Dendritic cell treated with granulocyte-macrophage colony-stimulating factor and Interleukin-4, amounts not matched to agents 40 ng/mL and 50 ng/mL, for 4 days (primary cell): ENCODE data around the gene DCXR.
A peak's percentile ranks its signal among the peaks of the same experiment; 100 is the strongest.

ENCODE experiments used
- H3K27ac Mint-ChIP-seq: one replicate; pipeline ENCODE4 v1.8.0; 2022; ENCODE audit warnings: mild to moderate bottlenecking, mixed read lengths
- H3K27me3 Mint-ChIP-seq: one replicate; pipeline ENCODE4 v1.8.0; 2022; ENCODE audit warnings: mild to moderate bottlenecking, mixed read lengths
- H3K36me3 Mint-ChIP-seq: one replicate; pipeline ENCODE4 v1.8.0; 2022; ENCODE audit warnings: low read depth, mixed read lengths
- H3K4me1 Mint-ChIP-seq: one replicate; pipeline ENCODE4 v1.8.0; 2022; ENCODE audit warnings: low read depth, mixed read lengths
- H3K4me3 Mint-ChIP-seq: one replicate; pipeline ENCODE4 v1.8.0; 2022; ENCODE audit warnings: mild to moderate bottlenecking, moderate library complexity, mixed read lengths
- H3K9me3 Mint-ChIP-seq: one replicate; pipeline ENCODE4 v1.8.0; 2022; ENCODE audit warnings: mixed read lengths
- intact Hi-C: fragments of 100-400 bp; cut with micrococcal nuclease; formaldehyde crosslinking; loops from one replicate; pipeline ENCODE4 v1.15.0; 2022

Gene DCXR

DNA sequence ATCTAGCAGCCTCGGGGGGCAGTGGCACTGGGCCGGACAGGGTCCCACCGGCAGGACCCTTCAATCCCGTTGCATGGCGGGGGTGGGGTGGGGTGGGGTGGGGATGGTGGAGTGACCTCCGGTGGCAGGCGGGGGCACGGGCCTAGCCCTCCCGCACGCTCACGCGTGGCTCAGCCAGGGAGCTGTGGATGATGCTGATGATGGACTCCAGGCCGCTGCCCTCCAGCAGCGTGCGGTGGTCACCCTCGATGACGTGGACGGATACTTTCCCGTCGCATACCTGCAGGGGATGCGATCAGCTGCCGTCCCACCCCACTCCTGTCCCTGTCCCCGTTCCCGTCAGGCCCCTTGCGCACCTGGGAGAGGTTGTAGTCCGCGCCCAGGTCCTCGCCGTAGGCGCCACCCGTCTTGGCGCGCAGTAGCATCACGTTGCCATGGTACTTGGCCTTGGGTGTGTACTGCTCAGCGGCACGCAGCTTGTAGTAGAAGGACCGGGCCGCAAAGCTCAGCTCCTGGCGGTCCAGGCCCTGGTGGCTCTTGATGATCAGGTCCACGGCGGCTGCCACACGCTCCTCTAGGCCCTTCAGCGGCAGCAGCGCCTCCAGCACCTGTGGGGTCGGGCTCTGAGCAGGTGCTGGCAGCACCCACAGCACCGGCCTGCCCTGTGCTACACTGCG, 41.6 kb upstream of the DCXR start:
- Mint-ChIP-seq H3K4me3 (no peak overlapping the region), H3K36me3 (peaks cover 70% of the 10 kb centered on the region), H3K27me3 (peaks cover 1% of the 10 kb centered on the region), H3K4me1 (peaks cover 5% of the 10 kb centered on the region), H3K27ac (no peak overlapping the region), H3K9me3 (no peaks in the 10 kb centered on the region)
- intact Hi-C loops, result no loop called here

GRCh38 chr17:82078433-82078832, 40.9 kb upstream of the DCXR start:
- Mint-ChIP-seq H3K4me3 (no peak overlapping the region), H3K36me3 (peaks cover 63% of the 10 kb centered on the region), H3K4me1 (peaks cover 5% of the 10 kb centered on the region), H3K27me3 (peaks cover 7% of the 10 kb centered on the region), H3K9me3 (no peaks in the 10 kb centered on the region), H3K27ac (no peak overlapping the region)
- intact Hi-C loops, result no loop called here

GRCh38 chr17:82077617-82078358, 40.3 kb upstream of the DCXR start:
- H3K27me3 Mint-ChIP-seq, result peaks cover 7% of the 10 kb centered on the region
- H3K27ac Mint-ChIP-seq, result no peak overlapping the region
- intact Hi-C loops, result no loop called here
- H3K4me1 Mint-ChIP-seq, result peaks cover 5% of the 10 kb centered on the region
- no peaks in the 10 kb centered on the region for H3K9me3 Mint-ChIP-seq
- peaks cover 56% of the 10 kb centered on the region for H3K36me3 Mint-ChIP-seq
- no peak overlapping the region for H3K4me3 Mint-ChIP-seq

DNA sequence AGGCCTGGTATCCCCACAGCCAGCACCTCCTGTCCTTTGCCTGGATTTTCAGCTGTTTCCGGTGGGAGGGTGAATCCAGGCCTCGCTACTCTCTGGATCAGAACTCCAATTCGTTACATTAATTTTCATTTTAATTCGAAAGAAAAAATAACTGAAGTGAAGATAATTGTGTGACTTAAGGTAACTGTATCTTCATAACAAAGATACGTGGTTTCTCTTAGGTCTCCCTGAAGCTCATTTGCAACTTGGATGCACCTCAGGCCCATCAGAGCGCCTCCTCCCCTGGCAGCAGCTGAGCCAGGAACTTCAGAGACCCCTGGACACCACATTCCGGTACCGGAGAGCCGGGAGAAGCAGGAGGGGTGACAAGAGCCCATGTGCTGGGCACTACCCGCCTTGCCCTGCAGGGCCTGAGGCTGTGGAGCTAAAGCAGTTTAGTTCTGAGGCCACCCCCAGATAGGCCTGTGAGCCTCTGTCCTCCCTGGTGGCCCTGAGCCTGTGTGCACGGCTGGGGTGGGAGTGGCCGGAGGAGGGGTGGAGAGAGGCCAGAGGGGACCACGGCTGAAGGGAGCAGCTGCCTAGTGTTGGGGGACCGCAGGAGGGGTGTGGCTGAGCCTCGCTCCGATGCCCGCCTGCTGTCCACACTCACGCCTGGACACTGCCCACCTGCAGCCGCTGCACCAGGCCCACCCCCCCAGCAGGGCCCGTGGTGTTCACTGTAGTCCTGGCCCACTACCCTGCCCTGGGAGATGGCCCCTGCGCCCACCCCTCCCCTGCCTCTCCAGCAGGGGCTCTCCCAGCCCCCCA, 39.5 kb upstream of the DCXR start:
- Mint-ChIP-seq H3K4me3 (no peak overlapping the region), H3K27ac (no peak overlapping the region)

DNA sequence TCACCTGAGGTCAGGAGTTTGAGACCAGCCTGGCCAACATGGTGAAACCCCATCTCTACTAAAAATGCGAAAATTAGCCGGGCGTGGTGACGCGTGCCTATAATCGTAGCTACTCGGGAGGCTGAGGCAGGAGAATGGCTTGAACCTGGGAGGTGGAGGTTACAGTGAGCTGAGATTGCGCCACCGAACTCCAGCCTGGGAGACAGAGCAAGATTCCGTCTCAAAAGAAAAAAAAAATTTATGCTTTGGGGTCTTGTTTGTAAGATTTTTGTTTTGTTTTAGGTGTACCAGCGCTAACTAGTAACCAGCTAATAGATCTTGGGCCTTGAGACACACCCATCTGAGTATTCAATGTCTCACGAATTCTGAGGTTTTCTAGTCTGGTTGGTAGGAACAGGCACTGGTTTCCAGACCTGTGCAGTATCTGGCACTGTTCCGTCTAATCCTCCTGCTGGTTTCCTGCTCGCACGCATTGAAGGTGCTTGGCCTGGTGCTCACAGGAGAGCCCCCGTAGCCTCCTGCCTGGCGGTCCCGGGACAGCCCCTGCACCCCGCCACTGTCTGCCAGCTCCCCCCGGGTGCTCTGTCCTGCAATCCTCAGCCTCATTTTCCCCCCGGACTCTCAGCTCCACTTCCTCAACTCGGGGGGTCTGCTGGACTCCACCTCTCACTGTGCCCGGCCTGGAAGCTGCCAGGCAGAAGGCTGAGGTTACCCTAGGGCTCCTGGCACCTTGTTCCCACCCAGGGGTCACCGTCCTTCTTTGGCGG, 38.7 kb upstream of the DCXR start:
- H3K27ac Mint-ChIP-seq, result no peak overlapping the region
- no peak overlapping the region for H3K4me3 Mint-ChIP-seq
- intact Hi-C loops, result no loop called here
- H3K4me1 Mint-ChIP-seq, result peaks cover 5% of the 10 kb centered on the region
- peaks cover 40% of the 10 kb centered on the region for H3K36me3 Mint-ChIP-seq
- H3K27me3 Mint-ChIP-seq, result peaks cover 9% of the 10 kb centered on the region
- no peaks in the 10 kb centered on the region for H3K9me3 Mint-ChIP-seq

More for the DNA sequence above, 39.5 kb upstream of the DCXR start:
- Mint-ChIP-seq H3K27me3 (peaks cover 9% of the 10 kb centered on the region), H3K9me3 (no peaks in the 10 kb centered on the region), H3K36me3 (peaks cover 48% of the 10 kb centered on the region), H3K4me1 (peaks cover 5% of the 10 kb centered on the region)
- intact Hi-C loops, result no loop called here

GRCh38 chr17:82073446-82073845, 35.9 kb upstream of the DCXR start:
- H3K36me3 Mint-ChIP-seq, result peaks cover 13% of the 10 kb centered on the region

GRCh38 chr17:82072827-82073226, 35.3 kb upstream of the DCXR start:
- intact Hi-C loops, result no loop called here
- Mint-ChIP-seq H3K4me3 (no peak overlapping the region), H3K4me1 (no peaks in the 10 kb centered on the region)

More at GRCh38 chr17:82073446-82073845, 35.9 kb upstream of the DCXR start:
- peaks cover 5% of the 10 kb centered on the region for H3K4me1 Mint-ChIP-seq
- H3K4me3 Mint-ChIP-seq, result no peak overlapping the region
- H3K27ac Mint-ChIP-seq, result no peak overlapping the region
- intact Hi-C loops, result no loop called here
- H3K27me3 Mint-ChIP-seq, result peaks cover 9% of the 10 kb centered on the region
- H3K9me3 Mint-ChIP-seq, result no peaks in the 10 kb centered on the region

DNA sequence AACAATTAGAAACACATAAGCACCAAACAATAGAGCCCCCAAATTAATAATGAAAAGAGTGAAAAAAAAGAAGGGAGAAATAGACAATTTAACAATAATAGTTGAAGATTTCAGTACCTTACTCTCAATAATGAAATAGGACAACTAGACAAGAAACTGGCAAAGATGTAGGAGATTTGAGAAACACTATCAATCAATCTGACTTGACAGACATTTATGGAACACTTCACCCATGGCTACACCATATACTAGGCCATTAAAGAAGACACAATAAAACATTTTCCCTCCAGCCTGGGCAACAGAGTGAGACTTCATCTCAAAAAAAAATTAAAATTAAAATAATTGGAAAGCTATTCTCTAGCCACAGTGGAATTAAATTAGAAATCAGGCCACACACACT, 33.1 kb upstream of the DCXR start:
- Mint-ChIP-seq H3K9me3 (no peaks in the 10 kb centered on the region), H3K4me3 (no peak overlapping the region)
- intact Hi-C loops, result no loop called here

More at GRCh38 chr17:82072827-82073226, 35.3 kb upstream of the DCXR start:
- H3K27ac Mint-ChIP-seq, result no peak overlapping the region
- H3K9me3 Mint-ChIP-seq, result no peaks in the 10 kb centered on the region
- peaks cover 7% of the 10 kb centered on the region for H3K36me3 Mint-ChIP-seq
- peaks cover 9% of the 10 kb centered on the region for H3K27me3 Mint-ChIP-seq

DNA sequence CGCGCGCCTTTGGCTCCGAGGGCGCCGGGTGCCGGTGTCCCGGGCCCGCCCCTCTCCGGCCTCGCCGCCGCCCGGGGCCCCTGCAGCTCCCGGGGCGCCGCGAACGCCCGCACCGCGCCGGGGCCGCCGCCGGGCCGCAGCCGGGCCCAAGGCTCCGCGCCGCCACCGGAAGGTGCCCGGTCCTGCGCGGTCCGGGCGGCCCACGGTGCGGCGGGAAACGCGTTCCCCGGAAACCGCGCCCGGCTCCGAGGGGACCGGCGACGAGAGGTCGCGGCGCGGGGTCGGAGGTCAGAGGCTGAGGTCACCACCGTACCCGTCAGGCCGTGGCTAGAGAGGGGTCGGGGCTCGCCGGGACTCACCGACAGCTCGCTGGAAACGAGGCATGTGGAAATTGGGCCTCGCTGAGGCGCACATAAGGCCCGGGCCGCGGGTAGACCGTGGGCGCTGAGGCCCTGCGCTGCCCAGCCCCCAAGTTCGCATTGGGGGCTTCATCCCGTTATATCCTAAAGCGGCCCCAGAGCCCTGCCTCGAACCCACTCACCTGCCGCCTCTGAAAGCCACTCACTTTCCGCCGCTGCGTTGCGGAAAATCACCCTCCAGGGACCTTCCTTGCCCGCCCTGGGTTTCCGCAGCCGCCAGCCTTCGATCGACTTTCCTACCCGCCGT, 28.3 kb upstream of the DCXR start, which contains the start of gene DUS1L:
TSS of gene DUS1L (minus strand) at position 167 of the 666 bp plus-strand sequence. CDS start 745 bp downstream, outside the sequence.
- H3K27ac Mint-ChIP-seq, result peak within 1 kb of the TSS; percentile 90
- peaks cover 33% of the 10 kb centered on the region for H3K36me3 Mint-ChIP-seq
- H3K4me3 Mint-ChIP-seq, result peak within 1 kb of the TSS; percentile 78
- H3K4me1 Mint-ChIP-seq, result peaks cover 19% of the 10 kb centered on the region
- H3K9me3 Mint-ChIP-seq, result no peaks in the 10 kb centered on the region
- no peaks in the 10 kb centered on the region for H3K27me3 Mint-ChIP-seq
- intact Hi-C loops, result no loop called here

More for the DNA sequence above, 33.1 kb upstream of the DCXR start:
- no peak overlapping the region for H3K27ac Mint-ChIP-seq
- H3K27me3 Mint-ChIP-seq, result peaks cover 8% of the 10 kb centered on the region
- peaks cover 8% of the 10 kb centered on the region for H3K4me1 Mint-ChIP-seq
- no peaks in the 10 kb centered on the region for H3K36me3 Mint-ChIP-seq

DNA sequence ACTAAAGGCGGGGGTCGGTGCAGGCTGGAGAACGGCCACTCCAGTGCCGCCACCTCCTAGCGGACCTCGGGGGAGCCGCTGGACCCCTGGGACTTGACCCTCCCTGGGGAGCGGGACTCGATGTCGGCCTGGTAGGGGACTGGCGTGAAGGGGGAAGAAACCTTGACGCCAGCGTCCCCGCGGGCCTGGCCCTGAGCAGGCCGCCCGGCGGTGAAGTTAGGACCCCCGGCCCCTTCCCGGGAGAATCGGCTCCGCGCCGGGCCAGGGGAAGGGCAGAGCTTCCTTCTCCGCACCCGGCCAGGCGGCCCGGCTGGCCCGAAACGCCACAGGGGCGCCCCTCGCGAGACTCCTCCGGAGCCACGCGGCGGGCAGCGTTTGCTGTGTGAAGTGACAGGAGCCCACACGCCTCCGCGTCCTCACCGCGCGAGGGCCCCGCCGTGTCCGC, 27.7 kb upstream of the DCXR start:
- Mint-ChIP-seq H3K27ac (peak overlapping the region; percentile 90), H3K27me3 (no peaks in the 10 kb centered on the region), H3K36me3 (peaks cover 38% of the 10 kb centered on the region), H3K4me3 (peak overlapping the region; percentile 74), H3K4me1 (peaks cover 19% of the 10 kb centered on the region), H3K9me3 (no peaks in the 10 kb centered on the region)
- intact Hi-C loops, result no loop called here

- Mint-ChIP-seq H3K27me3 (no peaks in the 10 kb centered on the region), H3K27ac (peak overlapping the region; percentile 90), H3K4me3 (peak overlapping the region; percentile 74), H3K4me1 (peaks cover 19% of the 10 kb centered on the region), H3K9me3 (no peaks in the 10 kb centered on the region), H3K36me3 (peaks cover 44% of the 10 kb centered on the region)
- intact Hi-C loops, result no loop called here
Measured at GRCh38 chr17:82064433-82065192, 27.1 kb upstream of the DCXR start.
